Testis (tissue), 2 donors: ENCODE results near the gene CDK5R1.

Source experiments
- POLR2A ChIP-seq: fragments of 450-650 bp; IDR thresholded peaks from one replicate; pipeline ENCODE4 v1.6.1; 2017; ENCODE audit warnings: antibody characterized with exemption, mild to moderate bottlenecking, moderate library complexity
- TF ChIP-seq, protein P1 (sequence below), 3 experiments: fragments of 450-650 bp in 2 of 3; fragments of 200-600 bp in 1 of 3; sonication (generic) in 1 of 3; IDR thresholded peaks; one replicate each; pipeline ENCODE4 v1.5.1; 2016 to 2019; ENCODE audit warnings: antibody characterized with exemption in 3 of 3, mild to moderate bottlenecking in 2 of 3, moderate library complexity in 1 of 3

DNA sequence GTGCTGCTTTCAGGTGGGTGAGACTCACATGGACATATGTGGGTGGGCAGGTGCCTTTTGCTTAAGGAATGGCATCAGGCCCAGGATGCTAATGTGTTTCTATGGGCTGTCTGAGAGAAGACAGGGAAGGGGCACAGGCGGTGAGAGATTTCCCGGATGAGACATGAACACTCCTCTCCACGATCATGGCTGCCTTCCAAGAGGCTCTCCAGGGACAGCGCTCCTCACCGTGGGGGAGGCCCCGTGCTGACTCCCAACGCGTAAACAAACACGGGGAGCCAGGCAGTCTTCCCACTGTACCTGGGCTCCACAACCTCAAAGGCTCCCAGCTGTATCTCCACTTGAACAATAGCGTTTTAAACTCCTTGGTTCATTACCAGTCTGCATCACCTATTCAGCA lies 42.8 kb downstream of the CDK5R1 start:
- TF ChIP-seq POLR2A, result no peak
- TF ChIP-seq, protein P1, sequence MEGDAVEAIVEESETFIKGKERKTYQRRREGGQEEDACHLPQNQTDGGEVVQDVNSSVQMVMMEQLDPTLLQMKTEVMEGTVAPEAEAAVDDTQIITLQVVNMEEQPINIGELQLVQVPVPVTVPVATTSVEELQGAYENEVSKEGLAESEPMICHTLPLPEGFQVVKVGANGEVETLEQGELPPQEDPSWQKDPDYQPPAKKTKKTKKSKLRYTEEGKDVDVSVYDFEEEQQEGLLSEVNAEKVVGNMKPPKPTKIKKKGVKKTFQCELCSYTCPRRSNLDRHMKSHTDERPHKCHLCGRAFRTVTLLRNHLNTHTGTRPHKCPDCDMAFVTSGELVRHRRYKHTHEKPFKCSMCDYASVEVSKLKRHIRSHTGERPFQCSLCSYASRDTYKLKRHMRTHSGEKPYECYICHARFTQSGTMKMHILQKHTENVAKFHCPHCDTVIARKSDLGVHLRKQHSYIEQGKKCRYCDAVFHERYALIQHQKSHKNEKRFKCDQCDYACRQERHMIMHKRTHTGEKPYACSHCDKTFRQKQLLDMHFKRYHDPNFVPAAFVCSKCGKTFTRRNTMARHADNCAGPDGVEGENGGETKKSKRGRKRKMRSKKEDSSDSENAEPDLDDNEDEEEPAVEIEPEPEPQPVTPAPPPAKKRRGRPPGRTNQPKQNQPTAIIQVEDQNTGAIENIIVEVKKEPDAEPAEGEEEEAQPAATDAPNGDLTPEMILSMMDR (IDR thresholded peaks at IDR 0.05), result no peak
